Keratinocyte (primary cell): ENCODE data around the gene TSPAN4.

Experiments used
- EZH2 ChIP-seq: IDR thresholded peaks from one replicate; pipeline ENCODE4 v1.6.1; 2012; ENCODE audit warnings: inconsistent platforms, mild to moderate bottlenecking, low read length, moderate library complexity
- TF ChIP-seq, protein P1 (sequence below), 3 experiments: IDR thresholded peaks in 1 of 3; conservative IDR thresholded peaks in 1 of 3; optimal IDR thresholded peaks in 1 of 3; 2 replicates in 2 of 3; 3 replicates in 1 of 3; pipeline versions ENCODE3 to v1.5.1; 2011; ENCODE audit warnings: low read length in 3 of 3, mild to moderate bottlenecking in 3 of 3, moderate library complexity in 2 of 3, control low read depth in 1 of 3, inconsistent platforms in 1 of 3; ENCODE audit not compliant: insufficient read depth in 2 of 3; ENCODE audit errors: extremely low read depth in 1 of 3

DNA sequence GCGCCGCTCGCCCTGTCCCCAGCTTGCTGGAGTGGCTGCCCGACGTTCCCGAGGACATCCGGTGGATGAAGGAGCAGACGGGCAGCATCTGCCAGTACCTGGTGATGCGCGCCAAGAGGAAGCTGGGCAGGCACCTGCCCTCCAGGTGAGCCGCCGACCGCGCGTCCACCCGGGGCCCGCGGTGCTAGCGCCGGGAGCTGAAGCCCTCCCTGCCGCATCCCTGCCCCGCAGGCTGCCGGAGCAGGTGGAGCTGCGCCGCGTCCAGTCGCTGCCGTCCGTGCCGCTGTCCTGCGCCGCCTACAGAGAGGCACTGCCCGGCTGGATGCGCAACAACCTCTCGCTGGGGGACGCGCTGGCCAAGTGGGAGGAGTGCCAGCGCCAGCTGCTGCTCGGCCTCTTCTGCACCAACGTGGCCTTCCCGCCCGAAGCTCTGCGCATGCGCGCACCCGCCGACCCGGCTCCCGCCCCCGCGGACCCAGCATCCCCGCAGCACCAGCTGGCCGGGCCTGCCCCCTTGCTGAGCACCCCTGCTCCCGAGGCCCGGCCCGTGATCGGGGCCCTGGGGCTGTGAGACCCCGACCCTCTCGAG lies 18.3 kb upstream of the TSPAN4 start:
- TF ChIP-seq, protein P1, sequence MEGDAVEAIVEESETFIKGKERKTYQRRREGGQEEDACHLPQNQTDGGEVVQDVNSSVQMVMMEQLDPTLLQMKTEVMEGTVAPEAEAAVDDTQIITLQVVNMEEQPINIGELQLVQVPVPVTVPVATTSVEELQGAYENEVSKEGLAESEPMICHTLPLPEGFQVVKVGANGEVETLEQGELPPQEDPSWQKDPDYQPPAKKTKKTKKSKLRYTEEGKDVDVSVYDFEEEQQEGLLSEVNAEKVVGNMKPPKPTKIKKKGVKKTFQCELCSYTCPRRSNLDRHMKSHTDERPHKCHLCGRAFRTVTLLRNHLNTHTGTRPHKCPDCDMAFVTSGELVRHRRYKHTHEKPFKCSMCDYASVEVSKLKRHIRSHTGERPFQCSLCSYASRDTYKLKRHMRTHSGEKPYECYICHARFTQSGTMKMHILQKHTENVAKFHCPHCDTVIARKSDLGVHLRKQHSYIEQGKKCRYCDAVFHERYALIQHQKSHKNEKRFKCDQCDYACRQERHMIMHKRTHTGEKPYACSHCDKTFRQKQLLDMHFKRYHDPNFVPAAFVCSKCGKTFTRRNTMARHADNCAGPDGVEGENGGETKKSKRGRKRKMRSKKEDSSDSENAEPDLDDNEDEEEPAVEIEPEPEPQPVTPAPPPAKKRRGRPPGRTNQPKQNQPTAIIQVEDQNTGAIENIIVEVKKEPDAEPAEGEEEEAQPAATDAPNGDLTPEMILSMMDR (optimal IDR thresholded peaks at IDR 0.05 in 1 of 3, IDR thresholded peaks at IDR 0.05 in 1 of 3, conservative IDR thresholded peaks at IDR 0.05 in 1 of 3; ENCODE audit: extremely low read depth in 1 of 3, insufficient read depth in 2 of 3, low read length in 3 of 3), result no peak
- no peak for TF ChIP-seq EZH2
